ENCODE measurements around the gene MAPK10. TPM values are rescaled to one million over a fixed set of nuclear protein-coding genes. Genes with fewer than 3 reads are reported as not detected.

The MAPK10 gene
- total and polyA plus RNA-seq, 2 experiments from 2014 or later: 5.9 to 14.8 TPM

GRCh38 chr4:86319390-86319789, 40.5 kb downstream of the MAPK10 start:
- Histone ChIP-seq H3K27me3 (no peaks in the 10 kb centered on the region), H3K4me2 (no peak overlapping the region), H2AFZ (no peak overlapping the region), H3K9me2 (replicated peaks; ENCODE audit: insufficient read depth) (no peaks in the 10 kb centered on the region), H3K4me3 (no peak overlapping the region), H3K79me2 (no peaks in the 10 kb centered on the region), H3K9me3 (ENCODE audit: low read depth) (no peaks in the 10 kb centered on the region), H4K20me1 (ENCODE audit: insufficient read depth, poor library complexity, severe bottlenecking) (no peaks in the 10 kb centered on the region), H3K27ac (no peak overlapping the region), H3K36me3 (replicated peaks; ENCODE audit: insufficient read depth, low read depth) (no peaks in the 10 kb centered on the region), H3K4me1 (ENCODE audit: insufficient read depth) (no peaks in the 10 kb centered on the region)
- TF ChIP-seq EZH2 (IDR thresholded peaks at IDR 0.05; ENCODE audit: borderline replicate concordance) (no peak), EZH2phosphoT487 (IDR thresholded peaks at IDR 0.05; ENCODE audit: low read depth, severe bottlenecking, unreplicated experiment) (no peak)
- TF ChIP-seq, protein P1, sequence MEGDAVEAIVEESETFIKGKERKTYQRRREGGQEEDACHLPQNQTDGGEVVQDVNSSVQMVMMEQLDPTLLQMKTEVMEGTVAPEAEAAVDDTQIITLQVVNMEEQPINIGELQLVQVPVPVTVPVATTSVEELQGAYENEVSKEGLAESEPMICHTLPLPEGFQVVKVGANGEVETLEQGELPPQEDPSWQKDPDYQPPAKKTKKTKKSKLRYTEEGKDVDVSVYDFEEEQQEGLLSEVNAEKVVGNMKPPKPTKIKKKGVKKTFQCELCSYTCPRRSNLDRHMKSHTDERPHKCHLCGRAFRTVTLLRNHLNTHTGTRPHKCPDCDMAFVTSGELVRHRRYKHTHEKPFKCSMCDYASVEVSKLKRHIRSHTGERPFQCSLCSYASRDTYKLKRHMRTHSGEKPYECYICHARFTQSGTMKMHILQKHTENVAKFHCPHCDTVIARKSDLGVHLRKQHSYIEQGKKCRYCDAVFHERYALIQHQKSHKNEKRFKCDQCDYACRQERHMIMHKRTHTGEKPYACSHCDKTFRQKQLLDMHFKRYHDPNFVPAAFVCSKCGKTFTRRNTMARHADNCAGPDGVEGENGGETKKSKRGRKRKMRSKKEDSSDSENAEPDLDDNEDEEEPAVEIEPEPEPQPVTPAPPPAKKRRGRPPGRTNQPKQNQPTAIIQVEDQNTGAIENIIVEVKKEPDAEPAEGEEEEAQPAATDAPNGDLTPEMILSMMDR (IDR thresholded peaks at IDR 0.05; ENCODE audit: poor library complexity): no peak
- DNase-seq (ENCODE audit: low spot score): no peak

GRCh38 chr4:86315579-86315978, 44.3 kb downstream of the MAPK10 start:
- TF ChIP-seq, protein P1 (IDR thresholded peaks at IDR 0.05; ENCODE audit: poor library complexity): no peak
- TF ChIP-seq EZH2 (IDR thresholded peaks at IDR 0.05; ENCODE audit: borderline replicate concordance): no peak
- TF ChIP-seq EZH2phosphoT487 (IDR thresholded peaks at IDR 0.05; ENCODE audit: low read depth, severe bottlenecking, unreplicated experiment): no peak

GRCh38 chr4:86313656-86314055, 46.2 kb downstream of the MAPK10 start:
- Histone ChIP-seq H3K4me2 (no peak overlapping the region), H3K9me2 (replicated peaks; ENCODE audit: insufficient read depth) (no peaks in the 10 kb centered on the region), H3K27ac (no peak overlapping the region), H4K20me1 (ENCODE audit: insufficient read depth, poor library complexity, severe bottlenecking) (no peaks in the 10 kb centered on the region), H3K27me3 (no peaks in the 10 kb centered on the region), H3K79me2 (no peaks in the 10 kb centered on the region), H3K9me3 (ENCODE audit: low read depth) (no peaks in the 10 kb centered on the region), H3K4me3 (no peak overlapping the region), H2AFZ (no peak overlapping the region), H3K36me3 (replicated peaks; ENCODE audit: insufficient read depth, low read depth) (no peaks in the 10 kb centered on the region), H3K4me1 (ENCODE audit: insufficient read depth) (no peaks in the 10 kb centered on the region)
- WGBS (ENCODE audit: low lambda C conversion rate, missing lambda C conversion rate): 62% methylated on average over 1 of the region's 1 CpG
- DNase-seq (ENCODE audit: low spot score): no peak
- TF ChIP-seq, protein P1 (IDR thresholded peaks at IDR 0.05; ENCODE audit: poor library complexity): no peak
- TF ChIP-seq EZH2 (IDR thresholded peaks at IDR 0.05; ENCODE audit: borderline replicate concordance) (no peak), EZH2phosphoT487 (IDR thresholded peaks at IDR 0.05; ENCODE audit: low read depth, severe bottlenecking, unreplicated experiment) (no peak)

More at GRCh38 chr4:86315579-86315978, 44.3 kb downstream of the MAPK10 start:
- no peaks in the 10 kb centered on the region for H3K9me2 ChIP-seq (replicated peaks; ENCODE audit: insufficient read depth)
- H3K4me3 ChIP-seq: no peak overlapping the region
- no peaks in the 10 kb centered on the region for H4K20me1 ChIP-seq (ENCODE audit: insufficient read depth, poor library complexity, severe bottlenecking)
- no peaks in the 10 kb centered on the region for H3K79me2 ChIP-seq
- DNase-seq (ENCODE audit: low spot score): no peak
- H3K36me3 ChIP-seq (replicated peaks; ENCODE audit: insufficient read depth, low read depth): no peaks in the 10 kb centered on the region
- H3K4me2 ChIP-seq: no peak overlapping the region
- H3K9me3 ChIP-seq (ENCODE audit: low read depth): no peaks in the 10 kb centered on the region
- H3K27ac ChIP-seq: no peak overlapping the region
- H3K4me1 ChIP-seq (ENCODE audit: insufficient read depth): no peaks in the 10 kb centered on the region
- no peaks in the 10 kb centered on the region for H3K27me3 ChIP-seq
- H2AFZ ChIP-seq: no peak overlapping the region

DNA sequence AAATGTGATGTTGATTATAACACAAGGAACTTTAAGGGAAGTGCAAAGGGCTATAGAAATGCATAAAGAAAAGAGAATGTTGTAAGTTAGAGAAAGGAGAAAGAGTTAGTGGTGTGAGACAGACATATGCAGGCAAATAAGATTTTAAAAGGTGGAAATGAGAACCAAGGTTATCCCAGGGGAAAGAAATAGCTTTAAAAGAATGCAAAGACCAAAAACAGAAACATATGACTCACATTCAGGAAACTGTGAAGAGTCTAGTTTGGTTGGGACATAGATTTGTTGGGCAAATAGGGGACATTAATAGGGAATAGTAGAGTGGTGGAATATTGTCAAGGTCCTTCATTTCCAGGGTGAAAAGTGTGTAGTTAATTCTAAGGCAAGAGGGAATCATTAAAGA, 52.4 kb downstream of the MAPK10 start:
- Histone ChIP-seq H2AFZ (no peak overlapping the region), H3K27ac (no peak overlapping the region), H4K20me1 (ENCODE audit: insufficient read depth, poor library complexity, severe bottlenecking) (no peaks in the 10 kb centered on the region), H3K9me3 (ENCODE audit: low read depth) (no peaks in the 10 kb centered on the region), H3K79me2 (no peaks in the 10 kb centered on the region), H3K36me3 (replicated peaks; ENCODE audit: insufficient read depth, low read depth) (no peaks in the 10 kb centered on the region), H3K4me3 (no peak overlapping the region), H3K4me2 (no peak overlapping the region), H3K4me1 (ENCODE audit: insufficient read depth) (no peaks in the 10 kb centered on the region), H3K27me3 (no peaks in the 10 kb centered on the region), H3K9me2 (replicated peaks; ENCODE audit: insufficient read depth) (no peaks in the 10 kb centered on the region)
- DNase-seq (ENCODE audit: low spot score): no peak
- TF ChIP-seq EZH2phosphoT487 (IDR thresholded peaks at IDR 0.05; ENCODE audit: low read depth, severe bottlenecking, unreplicated experiment): no peak
- TF ChIP-seq, protein P1 (IDR thresholded peaks at IDR 0.05; ENCODE audit: poor library complexity): no peak
- no peak for TF ChIP-seq EZH2 (IDR thresholded peaks at IDR 0.05; ENCODE audit: borderline replicate concordance)

Data from hepatocyte (in vitro differentiated cells).